Activated CD8-positive, alpha-beta T cell treated with anti-CD3 and anti-CD28 coated beads, Interleukin-2, amount 10 ng/mL, durations not matched to agents 7 days and 5 days (primary cell): ENCODE results near the gene ABCC5. TPM values are rescaled to one million over a fixed set of nuclear protein-coding genes. Genes with fewer than 3 reads are reported as not detected.
A peak's percentile ranks its signal among the peaks of the same experiment; 100 is the strongest.
"Not testable (repeated sequence)": the region's sequence is repeated elsewhere in the genome, so short reads cannot be mapped to it uniquely, and the experiment has no call there.

Source experiments
- ATAC-seq: fragments of 150-1000 bp; cut with Tn5 transposase; one replicate; pipeline ENCODE4 v1.10.0; 2021; ENCODE audit warnings: moderate library complexity
- CTCF ChIA-PET: fragments of 350-600 bp; sonication (Branson Sonifier 250); formaldehyde crosslinking; loops from one replicate; lab custom pipeline; 2021; ENCODE audit warnings: antibody characterized with exemption; lab: Charles Lee
- POLR2A ChIA-PET: fragments of 350-600 bp; sonication (Branson Sonifier 250); formaldehyde crosslinking; loops from one replicate; lab custom pipeline; 2021; ENCODE audit warnings: antibody characterized with exemption; lab: Charles Lee
- DNase-seq: peaks from one replicate; pipeline ENCODE4 v3.0.0-alpha.2; 2020
- H3K27ac Mint-ChIP-seq: one replicate; pipeline ENCODE4 v1.8.0; 2021; ENCODE audit warnings: mild to moderate bottlenecking, mixed read lengths
- H3K27me3 Mint-ChIP-seq: one replicate; pipeline ENCODE4 v1.8.0; 2021; ENCODE audit warnings: low read depth, mixed read lengths
- H3K36me3 Mint-ChIP-seq: one replicate; pipeline ENCODE4 v1.8.0; 2021; ENCODE audit warnings: low read depth, mixed read lengths
- H3K4me1 Mint-ChIP-seq: one replicate; pipeline ENCODE4 v1.8.0; 2021; ENCODE audit warnings: low read depth, mixed read lengths
- H3K4me3 Mint-ChIP-seq: one replicate; pipeline ENCODE4 v1.8.0; 2021; ENCODE audit warnings: mild to moderate bottlenecking, mixed read lengths
- H3K9me3 Mint-ChIP-seq: one replicate; pipeline ENCODE4 v1.8.0; 2022; ENCODE audit warnings: mixed read lengths; ENCODE audit not compliant: insufficient read depth
- total RNA-seq, 2 experiments: library from RNA; stranded (reverse); gene quantifications; one replicate each; pipeline ENCODE4 v1.2.3, GENCODE V29; 2021

Gene ABCC5
- total RNA-seq, result 10 to 100 TPM; 16.7 to 19.6 TPM

- Mint-ChIP-seq H3K9me3 (no peaks in the 10 kb centered on the region), H3K27me3 (peaks cover 13% of the 10 kb centered on the region), H3K36me3 (peaks cover 6% of the 10 kb centered on the region), H3K27ac (peak within 1 kb of the TSS; percentile 91), H3K4me1 (peaks cover 32% of the 10 kb centered on the region), H3K4me3 (peak within 1 kb of the TSS; percentile 98)
- ATAC-seq (peak; percentile 95), DNase-seq (peak; percentile 87)
- ChIA-PET CTCF (interaction anchor here (0.6 to 1.5 kb wide), 19 partner anchors 8 to 441 kb away, joined by 3 to 13 read pairs (median 3); partner anchors contain the start of gene PARL), POLR2A (interaction anchor here (0.7 kb wide), 1 partner anchor 156 kb away, joined by 3 read pairs; no protein-coding TSS in a partner anchor)
Measured at GRCh38 chr3:184017672-184018423, at the start of gene ABCC5. Gene ABCC5, minus strand, starts transcription at chr3:184017884. Its CDS starts 3,492 bp downstream, at chr3:184014392.

- ChIA-PET POLR2A (no interaction called here), CTCF (no interaction called here)
- H3K27ac Mint-ChIP-seq, result no peak overlapping the region
Measured at GRCh38 chr3:184066211-184066610, 48.5 kb upstream of the ABCC5 start.

GRCh38 chr3:184062637-184063036, 45.0 kb upstream of the ABCC5 start:
- Mint-ChIP-seq H3K4me3 (no peak overlapping the region), H3K27ac (no peak overlapping the region), H3K4me1 (no peaks in the 10 kb centered on the region), H3K9me3 (no peaks in the 10 kb centered on the region), H3K36me3 (no peaks in the 10 kb centered on the region), H3K27me3 (peaks cover 3% of the 10 kb centered on the region)
- ChIA-PET POLR2A (no interaction called here), CTCF (no interaction called here)
- DNase-seq (no peak), ATAC-seq (no peak)

More at GRCh38 chr3:184066211-184066610, 48.5 kb upstream of the ABCC5 start:
- Mint-ChIP-seq H3K4me1 (no peaks in the 10 kb centered on the region), H3K36me3 (no peaks in the 10 kb centered on the region), H3K4me3 (no peak overlapping the region), H3K9me3 (no peaks in the 10 kb centered on the region), H3K27me3 (peaks cover 3% of the 10 kb centered on the region)
- ATAC-seq, result no peak
- DNase-seq, result no peak

DNA sequence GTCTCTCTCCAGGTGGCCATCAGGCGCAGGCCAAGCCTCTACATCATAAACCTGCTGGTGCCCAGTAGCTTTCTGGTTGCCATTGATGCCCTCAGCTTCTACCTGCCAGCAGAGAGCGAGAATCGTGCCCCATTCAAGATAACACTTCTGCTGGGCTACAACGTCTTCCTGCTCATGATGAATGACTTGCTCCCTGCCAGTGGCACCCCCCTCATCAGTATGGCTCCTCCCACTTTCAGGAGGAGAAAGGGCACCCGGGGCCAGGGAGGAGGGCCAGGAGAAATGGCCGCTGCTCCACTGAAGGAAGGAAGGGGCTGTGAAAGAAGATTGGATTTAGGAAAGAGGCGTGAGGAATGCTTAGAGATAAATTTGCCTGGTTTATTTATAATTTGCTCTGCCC, 41.7 kb upstream of the ABCC5 start:
- ChIA-PET CTCF (no interaction called here), POLR2A (no interaction called here)
- ATAC-seq (no peak), DNase-seq (no peak)
- no peak overlapping the region for H3K4me3 Mint-ChIP-seq
- H3K36me3 Mint-ChIP-seq, result no peaks in the 10 kb centered on the region
- no peaks in the 10 kb centered on the region for H3K4me1 Mint-ChIP-seq
- H3K27me3 Mint-ChIP-seq, result peaks cover 3% of the 10 kb centered on the region
- no peaks in the 10 kb centered on the region for H3K9me3 Mint-ChIP-seq
- no peak overlapping the region for H3K27ac Mint-ChIP-seq

GRCh38 chr3:184058029-184058428, 40.3 kb upstream of the ABCC5 start:
- ChIA-PET CTCF (interaction anchor here (1.5 kb wide), 1 partner anchor 162 kb away, joined by 3 read pairs; no protein-coding TSS in a partner anchor), POLR2A (no interaction called here)
- ATAC-seq (no peak), DNase-seq (no peak)
- Mint-ChIP-seq H3K4me1 (no peaks in the 10 kb centered on the region), H3K9me3 (no peaks in the 10 kb centered on the region), H3K27me3 (peaks cover 3% of the 10 kb centered on the region), H3K27ac (no peak overlapping the region), H3K4me3 (no peak overlapping the region), H3K36me3 (no peaks in the 10 kb centered on the region)

DNA sequence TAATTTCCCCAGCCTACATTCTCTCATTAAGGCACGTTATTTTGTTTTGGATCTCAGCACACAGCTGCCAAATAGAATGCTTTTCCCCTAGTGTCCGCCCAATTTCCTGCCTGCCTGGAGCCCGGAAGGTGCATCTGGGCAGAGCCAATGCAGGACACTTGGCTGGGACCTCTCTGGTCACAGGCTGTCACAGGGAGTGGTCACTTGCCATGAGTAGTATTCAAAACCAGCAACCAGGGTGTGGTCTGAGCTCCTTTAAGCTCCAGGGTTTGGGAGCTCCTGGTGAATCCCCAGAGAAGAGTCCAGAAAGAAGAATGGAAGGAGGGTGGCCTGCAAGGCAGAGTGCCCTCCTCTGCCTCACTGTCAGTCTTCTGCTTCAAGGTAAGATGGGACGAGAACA, 35.1 kb upstream of the ABCC5 start, which contains the start of gene HTR3C:
HTR3C (plus strand) TSS at position 281 of the 400 bp plus-strand sequence; CDS start at position 315, 34 bp downstream.
- DNase-seq (no peak), ATAC-seq (no peak)
- ChIA-PET CTCF (no interaction called here), POLR2A (no interaction called here)
- H3K27me3 Mint-ChIP-seq, result peaks cover 7% of the 10 kb centered on the region
- H3K4me3 Mint-ChIP-seq, result no peak within 1 kb of the TSS
- H3K27ac Mint-ChIP-seq, result no peak within 1 kb of the TSS
- H3K36me3 Mint-ChIP-seq, result no peaks in the 10 kb centered on the region
- H3K9me3 Mint-ChIP-seq, result no peaks in the 10 kb centered on the region
- H3K4me1 Mint-ChIP-seq, result no peaks in the 10 kb centered on the region

DNA sequence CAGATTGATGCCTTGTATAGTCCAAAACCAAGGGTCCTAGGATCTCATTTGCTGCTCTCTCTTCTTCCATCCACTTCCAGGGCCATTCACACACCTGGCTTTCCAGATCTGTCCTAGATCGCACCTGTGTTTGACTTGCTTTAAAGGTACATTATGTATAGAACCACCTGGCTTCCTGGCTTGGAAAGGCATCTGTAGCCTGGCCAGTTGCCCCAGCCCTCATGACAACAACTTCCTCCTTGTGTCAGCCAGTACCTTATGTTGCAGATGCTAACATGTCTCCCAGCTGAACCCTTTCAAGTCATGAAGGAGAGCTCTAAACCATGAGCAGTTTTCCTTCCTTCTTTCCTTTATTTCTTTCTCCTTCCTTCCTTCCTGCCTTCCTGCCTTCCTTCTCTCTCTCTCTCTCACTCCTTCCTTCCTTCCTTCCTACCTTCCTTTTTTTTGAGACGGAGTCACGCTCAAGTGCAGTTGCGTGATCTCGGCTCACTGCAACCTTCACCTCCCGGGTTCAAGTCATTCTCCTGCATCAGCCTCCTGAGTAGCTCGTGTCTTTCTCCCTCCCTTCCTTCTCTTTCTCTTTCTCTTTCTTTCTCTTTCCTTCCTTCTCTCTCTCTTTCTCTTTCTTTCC, 32.6 kb upstream of the ABCC5 start:
- H3K4me1 Mint-ChIP-seq, result no peaks in the 10 kb centered on the region
- ChIA-PET POLR2A (no interaction called here), CTCF (no interaction called here)
- DNase-seq, result no peak
- H3K27ac Mint-ChIP-seq, result no peak overlapping the region
- H3K4me3 Mint-ChIP-seq, result no peak overlapping the region
- no peaks in the 10 kb centered on the region for H3K9me3 Mint-ChIP-seq
- H3K27me3 Mint-ChIP-seq, result peaks cover 7% of the 10 kb centered on the region
- ATAC-seq, result no peak
- no peaks in the 10 kb centered on the region for H3K36me3 Mint-ChIP-seq

DNA sequence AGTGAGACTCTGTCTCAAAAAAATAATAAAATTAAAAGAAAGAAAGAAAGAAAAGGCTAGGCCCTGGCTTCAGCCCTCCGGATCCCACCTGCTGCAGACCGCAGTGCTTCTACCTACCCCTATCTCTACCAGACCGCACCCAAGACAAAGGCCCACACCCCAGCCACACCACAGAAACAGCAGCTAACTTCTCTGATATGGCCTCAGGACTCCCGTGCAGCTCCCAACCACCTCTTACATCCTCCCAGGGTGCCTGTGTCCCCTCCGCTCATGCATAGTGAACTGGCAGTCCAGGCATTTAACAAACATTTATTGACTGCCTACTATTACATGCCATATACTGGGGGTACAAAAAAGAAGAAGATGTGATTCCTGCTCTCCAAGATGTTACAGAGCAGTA, 28.3 kb upstream of the ABCC5 start:
- ChIA-PET POLR2A (no interaction called here), CTCF (no interaction called here)
- H3K4me1 Mint-ChIP-seq, result no peaks in the 10 kb centered on the region
- ATAC-seq (no peak), DNase-seq (no peak)
- no peaks in the 10 kb centered on the region for H3K36me3 Mint-ChIP-seq
- H3K9me3 Mint-ChIP-seq, result no peaks in the 10 kb centered on the region
- peaks cover 5% of the 10 kb centered on the region for H3K27me3 Mint-ChIP-seq
- H3K4me3 Mint-ChIP-seq, result no peak overlapping the region
- H3K27ac Mint-ChIP-seq, result no peak overlapping the region

- ATAC-seq (no peak), DNase-seq (no peak)
- H3K4me1 Mint-ChIP-seq, result no peaks in the 10 kb centered on the region
- H3K36me3 Mint-ChIP-seq, result no peaks in the 10 kb centered on the region
- ChIA-PET CTCF (interaction anchor here (1.0 to 1.2 kb wide), 3 partner anchors 14 to 185 kb away, joined by 3 to 4 read pairs (median 3); no protein-coding TSS in a partner anchor), POLR2A (no interaction called here)
- no peaks in the 10 kb centered on the region for H3K9me3 Mint-ChIP-seq
- peaks cover 6% of the 10 kb centered on the region for H3K27me3 Mint-ChIP-seq
- H3K4me3 Mint-ChIP-seq, result no peak overlapping the region
- H3K27ac Mint-ChIP-seq, result no peak overlapping the region
Measured at GRCh38 chr3:184042617-184043016, 24.9 kb upstream of the ABCC5 start.

DNA sequence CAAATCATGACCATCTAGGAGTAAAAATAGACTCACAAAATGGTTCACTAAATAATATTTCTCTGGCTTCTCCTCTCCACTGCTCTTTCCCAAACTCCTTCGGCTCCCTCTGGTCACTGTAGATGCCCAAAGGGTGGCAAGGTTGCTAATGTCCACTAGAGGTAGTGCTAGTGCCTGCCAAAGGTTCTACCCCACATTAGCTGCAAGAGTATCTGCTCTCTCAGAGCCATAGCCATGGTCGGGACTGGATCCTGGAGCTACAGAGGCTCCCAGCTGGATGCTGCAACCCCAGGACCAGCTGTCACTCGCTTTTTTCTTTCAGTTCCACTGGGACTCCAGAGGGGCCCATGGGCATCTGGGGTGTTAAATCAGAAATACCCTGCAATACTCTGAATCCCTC, 22.3 kb upstream of the ABCC5 start:
- H3K27me3 Mint-ChIP-seq, result peaks cover 6% of the 10 kb centered on the region
- POLR2A ChIA-PET, result no interaction called here
- CTCF ChIA-PET, result interaction anchor here (1.3 kb wide), 1 partner anchor 22 kb away, joined by 5 read pairs; the partner anchor contains the start of gene ABCC5

GRCh38 chr3:184039414-184039813, 21.7 kb upstream of the ABCC5 start:
- no peak for DNase-seq
- ChIA-PET CTCF (interaction anchor here (1.3 kb wide), 1 partner anchor 21 kb away, joined by 5 read pairs; the partner anchor contains the start of gene ABCC5), POLR2A (no interaction called here)
- no peaks in the 10 kb centered on the region for H3K9me3 Mint-ChIP-seq
- ATAC-seq, result no peak
- H3K4me1 Mint-ChIP-seq, result no peaks in the 10 kb centered on the region
- H3K36me3 Mint-ChIP-seq, result no peaks in the 10 kb centered on the region
- H3K27me3 Mint-ChIP-seq, result peaks cover 6% of the 10 kb centered on the region
- H3K27ac Mint-ChIP-seq, result no peak overlapping the region
- H3K4me3 Mint-ChIP-seq, result no peak overlapping the region

More for the DNA sequence above, 22.3 kb upstream of the ABCC5 start:
- Mint-ChIP-seq H3K9me3 (no peaks in the 10 kb centered on the region), H3K4me1 (no peaks in the 10 kb centered on the region), H3K4me3 (no peak overlapping the region), H3K36me3 (no peaks in the 10 kb centered on the region), H3K27ac (no peak overlapping the region)
- DNase-seq (no peak), ATAC-seq (no peak)

DNA sequence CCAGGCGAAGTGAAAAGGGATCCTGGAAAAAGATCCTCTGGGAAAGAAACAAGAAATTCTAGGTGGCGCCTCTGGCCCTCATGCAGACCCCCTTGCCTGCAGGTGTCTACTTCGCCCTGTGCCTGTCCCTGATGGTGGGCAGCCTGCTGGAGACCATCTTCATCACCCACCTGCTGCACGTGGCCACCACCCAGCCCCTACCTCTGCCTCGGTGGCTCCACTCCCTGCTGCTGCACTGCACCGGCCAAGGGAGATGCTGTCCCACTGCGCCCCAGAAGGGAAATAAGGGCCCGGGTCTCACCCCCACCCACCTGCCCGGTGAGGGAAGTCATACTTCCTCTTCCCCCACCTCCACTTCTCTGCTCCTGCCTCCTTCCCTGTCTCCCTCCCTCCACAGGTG, 20.6 kb upstream of the ABCC5 start:
- H3K9me3 Mint-ChIP-seq, H3K36me3 Mint-ChIP-seq, ATAC-seq, H3K27me3 Mint-ChIP-seq, CTCF ChIA-PET, H3K27ac Mint-ChIP-seq, H3K4me1 Mint-ChIP-seq, H3K4me3 Mint-ChIP-seq, DNase-seq, POLR2A ChIA-PET: not testable (repeated sequence)
